ENCODE data around the gene SPNS2. TPM values are rescaled to one million over a fixed set of nuclear protein-coding genes. Genes with fewer than 3 reads are reported as not detected.

The SPNS2 gene
- total and polyA plus RNA-seq, 2 of the 8 experiments (the other 6 are each of a cell fraction or from before 2014, with no cell fraction given), result 1.2 to 1.5 TPM

GRCh38 chr17:4514206-4514605 is 15.5 kb downstream of the SPNS2 start (continued):
- TF ChIP-seq CHD7 (IDR thresholded peaks at IDR 0.05; ENCODE audit: insufficient replicate concordance, low read length) (no peak), YY1 (IDR thresholded peaks at IDR 0.05; ENCODE audit: low read depth, low read length) (no peak), SP1 (IDR thresholded peaks at IDR 0.05; ENCODE audit: low read depth, low read length) (peak; percentile 58; the same call in 1 of the 2 replicates)
